Stomach (tissue), 4 donors: ENCODE measurements around the gene MAP7.

Experiments used
- EP300 ChIP-seq: sonication (generic); formaldehyde crosslinking; IDR thresholded peaks from one replicate; pipeline ENCODE4 v1.6.1; 2017; ENCODE audit warnings: antibody characterized with exemption
- POLR2A ChIP-seq, 4 donors: fragments of 450-650 bp; IDR thresholded peaks; one replicate each; pipeline ENCODE4 v1.6.1; 2016; ENCODE audit warnings: antibody characterized with exemption in 4 of 4, control low read depth in 2 of 4, mild to moderate bottlenecking in 1 of 4, moderate library complexity in 1 of 4
- POLR2AphosphoS5 ChIP-seq, 3 donors: sonication (generic); formaldehyde crosslinking; IDR thresholded peaks; one replicate each; pipeline ENCODE4 v1.6.1; 2016; ENCODE audit warnings: antibody characterized with exemption in 3 of 3
- TF ChIP-seq, protein P1 (sequence below), 7 experiments: fragments of 450-650 bp in 4 of 7; fragments of 200-600 bp in 3 of 7; sonication (generic) in 3 of 7; IDR thresholded peaks; one replicate each; pipeline ENCODE4 v1.5.1; 2016 to 2019; ENCODE audit warnings: antibody characterized with exemption in 7 of 7, control low read depth in 2 of 7, mild to moderate bottlenecking in 1 of 7

DNA sequence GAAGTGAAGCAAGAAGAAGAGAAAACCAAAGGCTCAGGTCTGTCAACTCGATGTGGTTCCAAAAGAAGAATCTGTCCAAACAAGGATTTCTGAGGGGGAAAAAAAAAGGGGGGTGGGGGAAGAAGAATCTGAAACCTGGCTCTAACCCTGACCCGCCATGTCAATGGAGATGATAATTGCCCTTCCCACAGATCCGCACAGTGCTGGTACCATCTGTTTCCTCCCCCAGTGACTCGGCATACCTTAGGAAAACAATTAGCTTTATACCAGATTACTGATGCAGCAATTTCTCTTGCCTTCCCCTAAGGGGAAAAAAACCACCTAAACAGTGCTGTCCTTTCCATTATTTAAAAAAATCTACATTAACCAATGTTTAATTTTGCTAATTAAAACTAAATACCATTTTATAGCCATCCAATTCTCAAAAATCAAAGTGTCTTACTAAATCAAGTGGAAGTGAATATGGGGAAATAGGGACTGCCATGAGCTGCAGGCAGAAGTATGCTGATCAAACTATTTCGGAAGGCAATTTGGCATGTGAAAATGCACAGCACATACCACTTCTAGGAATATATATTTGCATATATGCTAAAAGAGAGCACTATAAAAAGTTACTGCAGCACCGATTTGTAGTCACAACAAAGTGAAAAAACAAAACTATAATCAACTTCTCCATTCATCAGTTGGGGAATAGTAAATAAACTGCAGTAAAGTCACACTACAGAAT is 46.8 kb downstream of the MAP7 start:
- TF ChIP-seq, protein P1, sequence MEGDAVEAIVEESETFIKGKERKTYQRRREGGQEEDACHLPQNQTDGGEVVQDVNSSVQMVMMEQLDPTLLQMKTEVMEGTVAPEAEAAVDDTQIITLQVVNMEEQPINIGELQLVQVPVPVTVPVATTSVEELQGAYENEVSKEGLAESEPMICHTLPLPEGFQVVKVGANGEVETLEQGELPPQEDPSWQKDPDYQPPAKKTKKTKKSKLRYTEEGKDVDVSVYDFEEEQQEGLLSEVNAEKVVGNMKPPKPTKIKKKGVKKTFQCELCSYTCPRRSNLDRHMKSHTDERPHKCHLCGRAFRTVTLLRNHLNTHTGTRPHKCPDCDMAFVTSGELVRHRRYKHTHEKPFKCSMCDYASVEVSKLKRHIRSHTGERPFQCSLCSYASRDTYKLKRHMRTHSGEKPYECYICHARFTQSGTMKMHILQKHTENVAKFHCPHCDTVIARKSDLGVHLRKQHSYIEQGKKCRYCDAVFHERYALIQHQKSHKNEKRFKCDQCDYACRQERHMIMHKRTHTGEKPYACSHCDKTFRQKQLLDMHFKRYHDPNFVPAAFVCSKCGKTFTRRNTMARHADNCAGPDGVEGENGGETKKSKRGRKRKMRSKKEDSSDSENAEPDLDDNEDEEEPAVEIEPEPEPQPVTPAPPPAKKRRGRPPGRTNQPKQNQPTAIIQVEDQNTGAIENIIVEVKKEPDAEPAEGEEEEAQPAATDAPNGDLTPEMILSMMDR (IDR thresholded peaks at IDR 0.05): no peak
- TF ChIP-seq POLR2A (IDR thresholded peaks at IDR 0.05): no peak
- no peak for TF ChIP-seq EP300
- TF ChIP-seq POLR2AphosphoS5 (IDR thresholded peaks at IDR 0.05): no peak
